ENCODE results near the gene USP54. TPM values are rescaled to one million over a fixed set of nuclear protein-coding genes. Genes with fewer than 3 reads are reported as not detected.

USP54 gene, protein sequence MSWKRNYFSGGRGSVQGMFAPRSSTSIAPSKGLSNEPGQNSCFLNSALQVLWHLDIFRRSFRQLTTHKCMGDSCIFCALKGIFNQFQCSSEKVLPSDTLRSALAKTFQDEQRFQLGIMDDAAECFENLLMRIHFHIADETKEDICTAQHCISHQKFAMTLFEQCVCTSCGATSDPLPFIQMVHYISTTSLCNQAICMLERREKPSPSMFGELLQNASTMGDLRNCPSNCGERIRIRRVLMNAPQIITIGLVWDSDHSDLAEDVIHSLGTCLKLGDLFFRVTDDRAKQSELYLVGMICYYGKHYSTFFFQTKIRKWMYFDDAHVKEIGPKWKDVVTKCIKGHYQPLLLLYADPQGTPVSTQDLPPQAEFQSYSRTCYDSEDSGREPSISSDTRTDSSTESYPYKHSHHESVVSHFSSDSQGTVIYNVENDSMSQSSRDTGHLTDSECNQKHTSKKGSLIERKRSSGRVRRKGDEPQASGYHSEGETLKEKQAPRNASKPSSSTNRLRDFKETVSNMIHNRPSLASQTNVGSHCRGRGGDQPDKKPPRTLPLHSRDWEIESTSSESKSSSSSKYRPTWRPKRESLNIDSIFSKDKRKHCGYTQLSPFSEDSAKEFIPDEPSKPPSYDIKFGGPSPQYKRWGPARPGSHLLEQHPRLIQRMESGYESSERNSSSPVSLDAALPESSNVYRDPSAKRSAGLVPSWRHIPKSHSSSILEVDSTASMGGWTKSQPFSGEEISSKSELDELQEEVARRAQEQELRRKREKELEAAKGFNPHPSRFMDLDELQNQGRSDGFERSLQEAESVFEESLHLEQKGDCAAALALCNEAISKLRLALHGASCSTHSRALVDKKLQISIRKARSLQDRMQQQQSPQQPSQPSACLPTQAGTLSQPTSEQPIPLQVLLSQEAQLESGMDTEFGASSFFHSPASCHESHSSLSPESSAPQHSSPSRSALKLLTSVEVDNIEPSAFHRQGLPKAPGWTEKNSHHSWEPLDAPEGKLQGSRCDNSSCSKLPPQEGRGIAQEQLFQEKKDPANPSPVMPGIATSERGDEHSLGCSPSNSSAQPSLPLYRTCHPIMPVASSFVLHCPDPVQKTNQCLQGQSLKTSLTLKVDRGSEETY (N-terminal part only)
- total RNA-seq (2014; rRNA removed; shearing (Covaris generic)) (27.4 and 29.2 TPM in 2 replicates), polyA plus RNA-seq (2016; fragmentation: Nextera tagmentation; extraction: Ambion mirVana) (12.8 and 15.1 TPM in 2 replicates)
- long read RNA-seq, partial matches to known transcripts: 0 of 1 reads
- long read RNA-seq, other reads (novel, unspliced or antisense): 1 of 1 reads

- H3K27ac ChIP-seq (ENCODE audit: low read depth): peak within 1 kb of the TSS; percentile 95
- no peak within 1 kb of the TSS for H2AFZ ChIP-seq
- Mint-ChIP-seq H3K4me3 (peak within 1 kb of the TSS; percentile 67), H3K27me3 (ENCODE audit: insufficient read depth, low read depth, poor library complexity) (no peaks in the 10 kb centered on the region), H3K4me1 (peaks cover 42% of the 10 kb centered on the region), H3K27ac (peak within 1 kb of the TSS; percentile 97), H3K36me3 (ENCODE audit: low read depth) (peaks cover 2% of the 10 kb centered on the region; the same call in 2 of the 3 replicates), H3K9me3 (peaks cover 2% of the 10 kb centered on the region; the same call in 1 of the 3 replicates)
- DNase-seq (ENCODE audit: low spot score) (peak; percentile 83), ATAC-seq (peak; percentile 90)
- no peaks in the 10 kb centered on the region for H4K20me1 ChIP-seq (replicated peaks; ENCODE audit: insufficient read depth)
- peak within 1 kb of the TSS; percentile 34 for H3K4me3 ChIP-seq
- H3F3A ChIP-seq (replicated peaks; ENCODE audit: low read depth): no peaks in the 10 kb centered on the region; the same call in 1 of the 2 replicates
- H3K4me1 ChIP-seq (ENCODE audit: insufficient read depth): peaks cover 32% of the 10 kb centered on the region
- H3K4me2 ChIP-seq: peak within 1 kb of the TSS; percentile 58
- no peak for TF ChIP-seq REST (IDR thresholded peaks at IDR 0.05; ENCODE audit: unreplicated experiment)
- TF ChIP-seq POLR2AphosphoS5 (IDR thresholded peaks at IDR 0.05; ENCODE audit: low read depth): 0 out of 2 replicates have a peak, but pooled peaks have one; percentile 26
- TF ChIP-seq NANOG (IDR thresholded peaks at IDR 0.05; ENCODE audit: borderline replicate concordance): 0 out of 2 replicates have a peak, but pooled peaks have one; percentile 16
- H3K27me3 ChIP-seq (ENCODE audit: insufficient read depth): no peaks in the 10 kb centered on the region
- H3K9me2 ChIP-seq (ENCODE audit: insufficient read depth): no peaks in the 10 kb centered on the region
- no peaks in the 10 kb centered on the region for H3K36me3 ChIP-seq (ENCODE audit: insufficient read depth)
- peaks cover 23% of the 10 kb centered on the region for H3K79me2 ChIP-seq (replicated peaks; ENCODE audit: insufficient read depth)
Measured at GRCh38 chr10:73590881-73591799, at the start of gene USP54. Gene USP54, minus strand, starts transcription at chr10:73591342. Its CDS starts 15,684 bp downstream, at chr10:73575658.

DNA sequence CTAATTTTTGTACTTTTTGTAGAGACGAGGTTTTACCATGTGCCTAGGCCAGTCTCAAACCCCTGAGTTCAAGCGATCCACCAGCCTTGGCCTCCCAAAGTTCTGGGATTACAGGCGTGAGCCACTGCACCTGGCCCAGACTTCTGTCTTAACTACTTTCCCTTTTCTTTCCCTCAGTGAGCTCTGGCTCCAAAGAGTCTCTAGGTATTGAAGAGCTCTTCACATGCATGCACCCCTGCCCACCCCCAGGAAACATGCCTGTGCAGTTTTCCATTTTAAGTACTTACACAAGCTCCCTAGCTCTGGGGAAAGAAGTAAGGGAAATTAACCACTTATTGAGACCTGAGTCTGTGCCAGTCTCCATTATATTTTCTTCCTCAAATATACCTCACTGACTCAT lies 48.1 kb upstream of the USP54 start:
- H3K27ac ChIP-seq (ENCODE audit: low read depth): no peak overlapping the region
- Mint-ChIP-seq H3K36me3 (ENCODE audit: low read depth) (no peaks in the 10 kb centered on the region), H3K27me3 (ENCODE audit: insufficient read depth, low read depth, poor library complexity) (peaks cover 7% of the 10 kb centered on the region), H3K4me1 (no peaks in the 10 kb centered on the region; the same call in 2 of the 3 replicates), H3K9me3 (no peaks in the 10 kb centered on the region), H3K27ac (no peak overlapping the region), H3K4me3 (no peak overlapping the region)
- H3K4me1 ChIP-seq (ENCODE audit: insufficient read depth): no peaks in the 10 kb centered on the region
- DNase-seq (ENCODE audit: low spot score) (no peak), ATAC-seq (no peak)
- H3F3A ChIP-seq (replicated peaks; ENCODE audit: low read depth): no peaks in the 10 kb centered on the region; the same call in 1 of the 2 replicates
- no peaks in the 10 kb centered on the region for H3K36me3 ChIP-seq (ENCODE audit: insufficient read depth)
- no peak overlapping the region for H2AFZ ChIP-seq
- H3K79me2 ChIP-seq (replicated peaks; ENCODE audit: insufficient read depth): no peaks in the 10 kb centered on the region
- H4K20me1 ChIP-seq (replicated peaks; ENCODE audit: insufficient read depth): no peaks in the 10 kb centered on the region
- no peaks in the 10 kb centered on the region for H3K27me3 ChIP-seq (ENCODE audit: insufficient read depth)
- no peaks in the 10 kb centered on the region for H3K9me2 ChIP-seq (ENCODE audit: insufficient read depth)
- no peak overlapping the region for H3K4me3 ChIP-seq
- H3K4me2 ChIP-seq: no peak overlapping the region
- TF ChIP-seq EZH2phosphoT487 (IDR thresholded peaks at IDR 0.05; ENCODE audit: unreplicated experiment) (no peak), CREB1 (CRISPR knock-in tag; IDR thresholded peaks at IDR 0.05; ENCODE audit: low read depth) (no peak), REST (IDR thresholded peaks at IDR 0.05; ENCODE audit: unreplicated experiment) (no peak), ETS1 (IDR thresholded peaks at IDR 0.05) (no peak)

Measured in GM23338 (cell line).